GM18951 (cell line): ENCODE results near the gene IDS.

ENCODE experiments used
- POLR2A ChIP-seq: IDR thresholded peaks from 4 replicates; pipeline ENCODE4 v1.6.1; 2011; ENCODE audit warnings: mild to moderate bottlenecking; ENCODE audit not compliant: insufficient read length, insufficient read depth; ENCODE audit errors: extremely low read depth
- in situ Hi-C: fragments of 300-500 bp; cut with MboI; formaldehyde crosslinking; loops from one replicate; pipeline ENCODE4 v1.12.0; 2022; ENCODE audit warnings: low sequenced_read_pairs, mixed read lengths, inconsistent platforms; ENCODE audit not compliant: unreplicated experiment

IDS gene

GRCh38 chrX:149469406-149469805 is 35.7 kb downstream of the IDS start:
- in situ Hi-C loops: loop anchor here (25.0 kb wide), 1 partner anchor 1382 kb away; no protein-coding TSS in a partner anchor
- TF ChIP-seq POLR2A: no peak

DNA sequence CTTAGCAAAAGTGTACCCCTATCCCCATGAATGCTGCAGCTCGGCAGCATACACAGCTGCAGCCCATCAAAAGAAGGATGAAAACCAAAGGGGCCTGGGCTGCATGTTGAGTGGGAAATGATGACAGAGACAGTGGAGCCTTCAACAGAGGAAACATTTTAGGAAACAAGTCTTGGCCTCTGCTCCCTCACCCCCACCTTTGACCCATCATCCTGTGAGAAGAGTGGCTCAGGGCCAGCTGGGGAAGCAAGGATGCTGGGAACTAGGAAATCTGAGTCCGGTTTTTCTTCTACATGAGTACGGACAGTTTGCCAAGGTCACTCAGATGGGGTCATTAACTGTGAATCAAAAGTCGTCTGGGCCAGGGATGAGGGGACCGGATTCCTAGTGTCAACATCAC is 37.2 kb downstream of the IDS start:
- in situ Hi-C loops: loop anchor here (25.0 kb wide), 1 partner anchor 1381 kb away; no protein-coding TSS in a partner anchor
- no peak for TF ChIP-seq POLR2A

DNA sequence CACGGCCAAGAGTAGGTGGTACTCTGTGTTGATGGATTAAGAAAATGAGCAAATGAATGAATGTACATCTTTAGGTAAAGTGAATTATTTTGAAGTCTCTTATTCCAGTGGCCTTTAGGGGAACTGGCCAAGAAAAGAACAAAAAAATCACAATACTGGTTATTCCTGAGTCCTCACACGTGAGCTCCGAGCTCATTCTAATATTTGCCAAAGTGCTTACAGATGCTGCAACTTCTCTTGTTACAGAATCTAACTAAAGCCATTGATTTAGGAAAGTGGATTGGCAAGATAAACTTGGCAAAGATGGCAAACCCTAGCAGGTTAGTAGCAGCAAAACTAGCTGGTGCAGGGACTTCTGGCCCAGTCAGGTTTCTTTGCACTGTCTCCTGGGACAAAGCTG is 37.6 kb downstream of the IDS start:
- in situ Hi-C loops: loop anchor here (25.0 kb wide), 1 partner anchor 1380 kb away; no protein-coding TSS in a partner anchor
- TF ChIP-seq POLR2A: no peak

DNA sequence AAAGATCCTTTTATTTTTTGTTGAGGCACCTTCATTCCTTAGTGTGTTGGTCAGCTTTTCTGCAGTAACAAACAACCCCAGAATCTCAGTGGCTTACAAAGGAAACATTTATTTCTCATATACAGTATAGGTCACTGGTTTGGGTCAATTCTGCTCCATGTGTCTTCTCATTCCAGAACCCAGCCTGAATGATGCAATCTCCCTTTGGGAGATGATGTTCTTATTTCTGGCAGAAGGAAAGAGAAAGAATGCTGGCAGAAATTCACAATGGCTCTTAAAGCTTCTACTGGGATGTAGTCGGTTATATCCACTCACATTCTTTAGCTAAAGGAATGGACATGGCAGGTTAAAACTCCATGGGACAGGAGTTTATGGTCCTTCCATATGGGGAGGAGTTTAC is 42.3 kb downstream of the IDS start:
- in situ Hi-C loops: loop anchor here (25.0 kb wide), 1 partner anchor 1376 kb away; no protein-coding TSS in a partner anchor
- TF ChIP-seq POLR2A: no peak

DNA sequence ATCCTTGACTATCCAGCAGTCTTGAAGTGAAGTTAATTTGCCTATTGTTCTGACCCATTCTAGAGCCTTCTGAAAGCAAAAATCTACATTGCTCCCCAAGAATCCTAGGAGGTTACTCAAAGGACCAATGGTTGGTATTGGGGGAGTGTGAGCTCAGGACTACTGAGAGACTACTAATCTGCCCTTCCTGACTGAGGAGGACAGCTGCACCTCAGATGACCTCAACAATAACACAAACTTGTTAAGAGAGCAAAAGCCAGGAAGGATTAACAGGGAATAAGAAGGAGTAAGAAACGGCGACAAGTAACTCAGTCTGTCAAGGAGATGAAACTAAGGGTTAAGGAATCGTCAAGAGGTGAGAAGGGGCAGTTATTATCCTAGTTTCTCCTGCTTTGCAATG is 43.4 kb downstream of the IDS start:
- in situ Hi-C loops: loop anchor here (25.0 kb wide), 1 partner anchor 1374 kb away; no protein-coding TSS in a partner anchor
- no peak for TF ChIP-seq POLR2A

GRCh38 chrX:149458586-149458985 is 46.5 kb downstream of the IDS start:
- TF ChIP-seq POLR2A: no peak
- in situ Hi-C loops: loop anchor here (25.0 kb wide), 1 partner anchor 1371 kb away; no protein-coding TSS in a partner anchor

GRCh38 chrX:149456476-149457245 is 48.4 kb downstream of the IDS start:
- in situ Hi-C loops: loop anchor here (25.0 kb wide), 1 partner anchor 1369 kb away; no protein-coding TSS in a partner anchor
- no peak for TF ChIP-seq POLR2A

DNA sequence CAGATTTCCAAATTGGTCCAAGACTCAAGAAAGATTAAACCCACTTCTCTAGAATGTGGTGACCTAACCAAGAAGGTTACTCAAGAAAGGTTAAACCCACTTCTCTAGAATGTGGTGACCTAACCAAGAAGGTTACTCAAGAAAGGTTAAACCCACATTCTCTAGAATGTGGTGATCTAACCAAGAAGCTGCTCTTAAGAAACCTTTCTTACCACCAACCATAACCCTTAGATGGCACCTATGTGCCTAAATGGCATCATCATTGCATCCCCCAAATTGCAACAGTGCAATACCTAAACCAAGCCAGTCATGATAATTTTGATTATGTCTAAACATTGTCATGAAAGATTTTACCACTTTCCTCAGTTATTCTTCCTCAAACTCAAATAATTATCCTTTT is 49.2 kb downstream of the IDS start:
- no peak for TF ChIP-seq POLR2A

GRCh38 chrX:149453906-149454822 is 50.9 kb downstream of the IDS start:
- TF ChIP-seq POLR2A: no peak
- in situ Hi-C loops: loop anchor here (25.0 kb wide), 1 partner anchor 1367 kb away; no protein-coding TSS in a partner anchor

More for the DNA sequence above, 49.2 kb downstream of the IDS start:
- in situ Hi-C loops: loop anchor here (25.0 kb wide), 1 partner anchor 1369 kb away; no protein-coding TSS in a partner anchor

DNA sequence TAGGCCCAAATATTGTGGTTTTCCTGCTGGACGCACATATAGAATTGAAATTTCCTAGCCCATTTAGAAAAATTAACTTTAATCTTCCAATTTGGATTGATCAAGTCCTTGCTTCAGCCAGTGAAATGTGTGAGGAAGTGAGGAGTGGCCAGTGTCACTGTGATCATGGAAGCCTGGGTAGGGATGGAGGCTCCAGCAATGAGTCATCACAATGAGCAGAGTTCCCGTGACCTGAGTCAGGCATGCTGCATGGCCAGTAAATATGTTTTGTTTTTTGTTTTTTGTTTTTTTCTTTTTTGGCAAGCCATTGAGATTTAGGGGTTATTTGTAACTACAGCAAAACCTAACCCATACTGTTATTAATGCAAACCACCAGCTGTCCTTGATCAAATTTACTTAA is 52.1 kb downstream of the IDS start:
- no peak for TF ChIP-seq POLR2A
- in situ Hi-C loops: loop anchor here (25.0 kb wide), 1 partner anchor 1366 kb away; no protein-coding TSS in a partner anchor

DNA sequence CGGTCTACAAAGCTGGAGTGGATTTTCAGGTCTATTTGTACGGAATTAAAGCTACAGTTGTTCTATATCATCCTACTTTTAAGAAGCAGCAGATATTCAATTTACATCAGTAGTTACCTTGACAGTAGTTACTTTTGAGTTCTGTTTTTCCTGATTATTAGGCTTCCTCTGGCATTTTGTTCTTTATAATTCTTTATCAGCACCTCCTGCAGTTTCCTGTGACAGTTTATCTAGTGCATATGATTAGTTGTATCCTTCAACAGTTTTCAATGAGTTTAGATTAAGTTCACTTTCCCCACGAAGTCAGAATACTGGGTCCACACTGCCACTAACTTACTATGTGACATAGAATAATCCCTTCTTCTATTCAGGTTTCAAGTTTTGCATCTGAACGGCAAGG is 71.7 kb downstream of the IDS start:
- in situ Hi-C loops: no loop called here

GRCh38 chrX:149433051-149433450 is 72.1 kb downstream of the IDS start:
- TF ChIP-seq POLR2A: no peak

More for the DNA sequence above, 71.7 kb downstream of the IDS start:
- no peak for TF ChIP-seq POLR2A

More at GRCh38 chrX:149433051-149433450, 72.1 kb downstream of the IDS start:
- in situ Hi-C loops: no loop called here
